Cardiac muscle cell (in vitro differentiated cells and primary cell): ENCODE measurements around the gene RHOBTB1. TPM values are rescaled to one million over a fixed set of nuclear protein-coding genes. Genes with fewer than 3 reads are reported as not detected.

Experiments used
- DNase-seq, 2 donors: peaks; one replicate each; pipeline versions ENCODE4 v3.0.0 to v3.0.0-alpha.2; 2010 to 2017; ENCODE audit warnings: low read depth in 1 of 2, low spot score in 1 of 2
- H3K27ac ChIP-seq: fragments of 200-600 bp; sonication (generic); 2 replicates; pipeline ENCODE4 v1.5.1; 2016
- H3K27me3 ChIP-seq: fragments of 200-600 bp; sonication (generic); 2 replicates; pipeline ENCODE4 v1.6.0; 2016; ENCODE audit warnings: control low read depth
- H3K36me3 ChIP-seq: fragments of 200-600 bp; sonication (generic); 2 replicates; pipeline ENCODE4 v1.5.1; 2016; ENCODE audit warnings: control low read depth
- H3K4me1 ChIP-seq: fragments of 200-600 bp; sonication (generic); 2 replicates; pipeline ENCODE4 v1.8.1; 2017; ENCODE audit warnings: low read depth, mild to moderate bottlenecking, mixed run types
- H3K4me3 ChIP-seq: fragments of 200-600 bp; sonication (generic); 2 replicates; pipeline ENCODE4 v1.5.1; 2016; ENCODE audit warnings: mild to moderate bottlenecking
- H3K9me3 ChIP-seq: fragments of 200-600 bp; sonication (generic); 2 replicates; pipeline ENCODE4 v1.5.1; 2017; ENCODE audit warnings: low read depth, mild to moderate bottlenecking, control low read depth
- CTCF ChIP-seq: IDR thresholded peaks from 2 replicates; pipeline ENCODE4 v1.5.1; 2012; ENCODE audit warnings: low read depth, mild to moderate bottlenecking, low read length
- polyA plus RNA-seq: library from polyadenylated mRNA; unstranded; fragments of >200 nt; fragmentation: Nextera tagmentation; extraction: Ambion mirVana; gene quantifications from 2 replicates; pipeline ENCODE4 v1.2.1, GENCODE V29; 2016
- total RNA-seq: library from RNA; depleted of rRNA; stranded (reverse); fragments of >200 nt; gene quantifications from 2 replicates; pipeline ENCODE4 v1.2.3, GENCODE V29; 2016

Gene RHOBTB1
- total and polyA plus RNA-seq, 2 experiments from 2014 or later = 12.5 to 23.6 TPM

GRCh38 chr10:60914690-60915141 lies 29.3 kb downstream of the RHOBTB1 start:
- peak in 1 of 2 donors; percentile 91 for DNase-seq
- Histone ChIP-seq H3K4me1 (no peaks in the 10 kb centered on the region), H3K36me3 (peaks cover 6% of the 10 kb centered on the region), H3K4me3 (no peak overlapping the region), H3K27ac (no peak overlapping the region), H3K9me3 (no peaks in the 10 kb centered on the region), H3K27me3 (no peaks in the 10 kb centered on the region)
- TF ChIP-seq CTCF = no peak

- no peak overlapping the region for H3K4me3 ChIP-seq
- DNase-seq = no peak
- peaks cover 7% of the 10 kb centered on the region for H3K36me3 ChIP-seq
- H3K9me3 ChIP-seq = no peaks in the 10 kb centered on the region
- H3K27me3 ChIP-seq = no peaks in the 10 kb centered on the region
- no peaks in the 10 kb centered on the region for H3K4me1 ChIP-seq
- H3K27ac ChIP-seq = no peak overlapping the region
- TF ChIP-seq CTCF = no peak
Observed at GRCh38 chr10:60913657-60914056, 30.3 kb downstream of the RHOBTB1 start.

GRCh38 chr10:60913071-60913470 lies 30.9 kb downstream of the RHOBTB1 start:
- H3K9me3 ChIP-seq = no peaks in the 10 kb centered on the region
- no peak for DNase-seq
- no peak for TF ChIP-seq CTCF
- no peaks in the 10 kb centered on the region for H3K4me1 ChIP-seq
- H3K4me3 ChIP-seq = no peak overlapping the region
- H3K27ac ChIP-seq = no peak overlapping the region
- H3K27me3 ChIP-seq = no peaks in the 10 kb centered on the region
- peaks cover 7% of the 10 kb centered on the region for H3K36me3 ChIP-seq

- DNase-seq = no peak
- Histone ChIP-seq H3K27ac (no peak overlapping the region), H3K9me3 (no peaks in the 10 kb centered on the region), H3K36me3 (peaks cover 7% of the 10 kb centered on the region), H3K27me3 (no peaks in the 10 kb centered on the region), H3K4me1 (no peaks in the 10 kb centered on the region), H3K4me3 (no peak overlapping the region)
- TF ChIP-seq CTCF = no peak
Observed at GRCh38 chr10:60911715-60912114, 32.3 kb downstream of the RHOBTB1 start.

GRCh38 chr10:60911216-60911615 lies 32.8 kb downstream of the RHOBTB1 start:
- no peak for TF ChIP-seq CTCF
- H3K4me3 ChIP-seq = no peak overlapping the region
- H3K36me3 ChIP-seq = peaks cover 7% of the 10 kb centered on the region
- H3K9me3 ChIP-seq = no peaks in the 10 kb centered on the region
- no peak overlapping the region for H3K27ac ChIP-seq
- DNase-seq = no peak
- H3K27me3 ChIP-seq = no peaks in the 10 kb centered on the region
- no peaks in the 10 kb centered on the region for H3K4me1 ChIP-seq

- no peak for TF ChIP-seq CTCF
- no peaks in the 10 kb centered on the region for H3K4me1 ChIP-seq
- no peak overlapping the region for H3K4me3 ChIP-seq
- H3K36me3 ChIP-seq = peaks cover 7% of the 10 kb centered on the region
- no peak overlapping the region for H3K27ac ChIP-seq
- DNase-seq = peak in 1 of 2 donors; percentile 81
- no peaks in the 10 kb centered on the region for H3K27me3 ChIP-seq
- H3K9me3 ChIP-seq = no peaks in the 10 kb centered on the region
Observed at GRCh38 chr10:60910543-60910942, 33.4 kb downstream of the RHOBTB1 start.
